GM12891 (cell line): Measurements from ENCODE around the gene CTF1.

ENCODE experiments used
- PAX5 ChIP-seq: IDR thresholded peaks from 2 replicates; pipeline ENCODE4 v1.6.1; 2011; ENCODE audit warnings: low read length, moderate library complexity, mild to moderate bottlenecking; ENCODE audit not compliant: insufficient read depth, severe bottlenecking
- POLR2A ChIP-seq: IDR thresholded peaks from 2 replicates; pipeline ENCODE4 v1.6.1; 2011; ENCODE audit warnings: low read depth, low read length, control low read depth
- POLR2AphosphoS5 ChIP-seq: IDR thresholded peaks from 2 replicates; pipeline ENCODE4 v1.6.1; 2011; ENCODE audit warnings: low read depth, low read length, control low read depth
- SPI1 ChIP-seq: IDR thresholded peaks from 2 replicates; pipeline ENCODE4 v1.6.1; 2011; ENCODE audit warnings: low read depth, low read length, control low read depth
- TAF1 ChIP-seq: IDR thresholded peaks from 2 replicates; pipeline ENCODE4 v1.6.1; 2011; ENCODE audit warnings: low read depth, low read length, control low read depth

DNA sequence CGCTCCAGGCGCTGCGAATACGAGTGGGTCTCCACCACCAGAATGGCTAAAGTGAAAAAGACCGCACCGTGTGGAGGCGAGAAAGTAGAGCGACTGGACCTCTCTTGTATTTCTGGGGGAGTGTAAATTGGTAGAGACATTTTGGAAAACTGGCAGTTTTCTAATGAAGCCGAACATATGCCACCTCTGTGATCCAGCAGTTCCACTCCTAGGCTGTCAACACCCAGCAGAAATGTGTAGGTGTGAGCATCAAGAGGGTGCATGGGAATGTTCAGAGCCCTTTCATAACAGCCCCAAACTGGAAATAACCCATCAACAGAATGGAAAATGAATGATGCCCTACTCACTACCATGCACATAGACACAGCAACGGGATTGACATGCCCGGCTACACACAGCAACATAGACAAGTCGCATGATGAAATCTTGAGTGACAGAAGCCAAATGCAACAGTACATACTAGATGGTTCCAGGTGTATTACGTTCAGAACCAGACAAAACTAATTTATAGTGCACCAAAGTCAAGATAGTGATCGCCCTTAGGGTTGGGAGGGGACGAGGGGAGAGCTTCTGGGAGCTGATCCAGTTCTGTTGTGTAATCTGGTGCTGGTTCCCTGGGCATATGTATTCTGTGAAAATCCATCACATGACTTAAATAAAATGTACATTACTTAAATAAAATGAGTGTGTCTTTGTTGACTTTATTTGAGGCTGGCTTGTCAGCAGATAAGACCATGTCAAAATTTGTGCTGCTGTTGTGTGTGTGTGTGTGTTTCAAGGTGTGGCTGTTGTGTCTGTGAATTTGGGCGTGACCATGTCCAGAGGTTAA is 1.7 kb upstream of the CTF1 start:
- TF ChIP-seq POLR2A (no peak), SPI1 (no peak), TAF1 (no peak), POLR2AphosphoS5 (no peak), PAX5 (no peak)
